A549 treated with CORT108297 at 1 μM for 4 hours (cell line): ENCODE measurements around the gene EMC1. TPM values are rescaled to one million over a fixed set of nuclear protein-coding genes. Genes with fewer than 3 reads are reported as not detected.

Source experiments
- total RNA-seq: library from RNA; stranded (reverse); fragments of 200-300 nt; extraction: Qiagen RNA extraction; gene quantifications from 5 replicates; pipeline ENCODE4 v1.2.3, GENCODE V29; 2022

EMC1 gene
- 27.3 to 36.7 TPM (median 35.6 TPM) in 5 replicates for total RNA-seq

DNA sequence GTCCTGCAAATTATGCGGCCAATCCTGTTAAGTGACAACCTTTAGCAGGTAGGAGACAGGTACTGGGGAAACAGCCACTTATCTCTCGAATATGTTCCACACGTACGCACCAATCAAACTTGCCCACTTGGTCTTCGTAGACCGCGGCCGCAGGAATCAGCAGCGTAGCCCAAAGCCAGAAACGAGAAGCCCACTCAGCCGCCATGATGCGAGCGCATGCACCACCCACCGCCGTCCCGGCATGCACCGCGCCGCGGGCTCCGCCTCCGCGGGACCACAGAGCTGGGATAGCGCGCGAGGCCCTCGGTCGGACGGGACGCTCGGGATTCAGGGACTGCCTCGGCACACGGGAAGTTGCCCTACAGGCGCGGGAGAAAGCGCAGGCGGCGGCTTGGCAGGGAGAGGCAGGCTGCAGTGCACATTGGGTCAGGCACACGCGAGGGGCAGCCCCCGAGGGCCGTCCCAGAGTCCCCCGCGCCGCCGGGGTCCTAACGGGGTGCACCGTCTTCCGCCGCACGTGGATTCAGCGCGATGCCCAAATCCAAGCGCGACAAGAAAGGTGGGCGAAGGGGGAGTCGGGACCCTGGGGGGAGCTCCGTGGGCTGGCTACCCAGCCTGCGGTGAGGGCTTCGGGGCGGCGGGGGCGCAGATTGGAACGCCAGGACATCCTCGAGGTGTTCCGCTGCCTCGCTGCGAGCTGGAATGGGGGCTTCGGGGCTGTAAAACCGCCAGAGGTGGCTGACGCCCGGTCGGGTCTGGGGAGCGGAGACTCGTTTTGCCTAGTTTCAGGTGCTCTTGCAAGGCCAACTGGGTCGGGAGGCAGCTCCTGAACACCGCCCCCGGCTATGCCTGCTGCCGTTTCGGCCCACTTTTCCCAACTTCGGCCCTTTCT, at the start of gene EMC1, which contains the start of gene MRTO4:
EMC1 (minus strand) TSS at position 220 of the 892 bp plus-strand sequence; CDS start at position 205, 15 bp downstream.
MRTO4 (plus strand) TSS at position 501 of the 892 bp plus-strand sequence; CDS start at position 532, 31 bp downstream.

DNA sequence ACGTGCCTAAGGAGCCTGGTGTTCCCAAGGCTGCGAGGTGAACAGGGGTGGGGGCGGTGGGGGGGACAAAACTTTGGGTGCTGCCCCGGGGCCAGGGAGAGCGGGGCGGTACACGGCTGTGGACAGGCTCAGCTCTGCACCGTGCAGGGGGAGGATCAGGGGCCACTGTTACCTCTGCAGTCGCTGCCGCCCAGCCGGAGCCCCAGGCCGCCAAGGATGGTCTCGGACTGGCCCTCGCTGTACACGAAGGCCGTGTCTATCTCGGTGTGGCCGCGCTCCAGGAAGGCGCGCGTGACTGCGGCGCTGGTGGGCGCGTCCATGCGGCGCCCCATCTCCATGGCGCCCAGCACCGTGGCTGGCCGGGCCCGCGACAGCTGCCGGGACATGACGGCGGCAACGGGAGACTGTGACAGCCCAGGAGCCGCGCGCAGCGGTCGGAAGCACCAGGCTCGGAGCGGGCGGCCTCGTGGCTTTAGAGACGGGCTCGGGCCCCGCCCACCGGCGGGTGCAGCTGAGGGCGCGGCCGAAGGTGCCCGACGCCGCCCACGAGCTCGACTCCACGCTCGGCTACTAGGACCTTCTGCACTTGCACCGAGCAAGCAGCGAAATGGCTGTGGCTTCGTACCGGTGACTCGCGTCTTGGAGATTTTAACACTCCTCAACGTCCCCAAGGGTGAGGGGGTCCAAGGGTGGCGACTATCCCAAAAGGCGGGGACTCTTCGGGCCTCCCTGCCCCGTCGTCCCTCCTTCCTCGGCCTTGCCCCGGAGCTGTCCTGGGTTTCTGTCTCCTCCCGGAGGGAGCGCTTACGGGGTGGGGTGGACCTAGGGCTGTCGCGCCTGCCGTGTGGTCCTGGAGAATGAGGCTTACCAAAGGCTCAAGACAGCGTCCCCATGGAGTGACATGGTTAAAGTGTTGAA, 37.3 kb upstream of the EMC1 start, which contains the start of gene AKR7A3:
AKR7A3 (minus strand) TSS at position 447 of the 918 bp plus-strand sequence; CDS start at position 386, 61 bp downstream.

DNA sequence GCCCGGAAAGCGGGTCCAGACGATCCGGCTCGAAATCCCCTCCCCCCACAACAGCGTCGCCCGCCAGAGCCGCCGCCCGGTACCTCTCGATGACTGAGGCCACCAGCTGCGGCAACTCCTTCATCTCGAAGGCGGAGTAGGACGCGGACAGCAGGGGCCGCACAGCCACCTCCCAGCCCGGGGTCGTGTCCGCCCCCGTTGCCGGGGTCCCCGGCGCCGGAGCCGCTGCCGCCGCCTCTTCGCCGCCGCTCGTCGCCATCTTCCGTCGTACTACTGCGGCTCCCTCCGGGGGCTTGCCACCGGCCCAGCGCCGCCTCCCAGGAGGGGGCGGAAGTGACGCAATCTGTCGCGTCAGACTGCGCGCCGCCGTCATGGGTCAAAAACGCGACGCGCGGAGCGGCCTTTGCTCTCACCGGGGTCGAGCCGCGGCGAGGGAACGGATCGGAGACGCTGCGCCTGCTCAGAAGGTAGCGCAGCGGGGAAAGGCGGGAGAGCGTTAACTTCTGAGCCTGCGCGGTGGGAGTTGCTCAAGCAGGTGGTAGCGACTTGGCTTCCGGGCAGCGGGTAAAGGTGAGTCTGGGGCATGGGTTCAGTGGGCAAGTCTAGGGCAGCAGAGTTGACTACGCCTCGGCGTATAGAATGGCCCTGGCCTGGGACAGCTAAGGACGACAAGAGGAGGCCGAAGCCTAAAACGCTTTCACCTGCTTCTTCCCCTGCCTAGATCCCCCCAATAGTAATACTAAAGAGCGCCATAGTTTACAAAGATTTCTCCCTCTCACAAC, 41.1 kb downstream of the EMC1 start, which contains the start of gene UBR4:
UBR4 (minus strand) TSS at position 277 of the 782 bp plus-strand sequence; CDS start at position 259, 18 bp downstream.

Other genes with a start within 250 kb of the EMC1 start
- gene UBR4, start 41.3 kb downstream of the EMC1 start, total RNA-seq = 91.6 to 115 TPM (median 103 TPM) in 5 replicates
- 67.4 to 74.9 TPM (median 67.9 TPM) in 5 replicates for gene MRTO4, start 281 bp upstream of the EMC1 start, total RNA-seq
- 0.09 to 0.21 TPM (median 0.14 TPM) in 5 replicates for gene AKR7A3, start 37.2 kb upstream of the EMC1 start, total RNA-seq
- 33.6 to 56.1 TPM (median 52.9 TPM) in 5 replicates for gene AKR7A2, start 60.6 kb upstream of the EMC1 start, total RNA-seq
- 14.9 to 26.8 TPM (median 23.2 TPM) in 5 replicates for gene SLC66A1, start 60.8 kb upstream of the EMC1 start, total RNA-seq
- 218 to 255 TPM (median 225 TPM) in 5 replicates for gene CAPZB, start 234.0 kb upstream of the EMC1 start, total RNA-seq